Small intestine (tissue), 7 donors: ENCODE data around the gene ALMS1. TPM values are rescaled to one million over a fixed set of nuclear protein-coding genes. Genes with fewer than 3 reads are reported as not detected.
"Not testable (repeated sequence)": the region's sequence is repeated elsewhere in the genome, so short reads cannot be mapped to it uniquely, and the experiment has no call there.

ENCODE experiments used
- DNase-seq, 2 donors: peaks; one replicate each; pipeline versions ENCODE4 v3.0.0 to v3.0.0-alpha.2; 2013
- FAIRE-seq: peaks from 2 replicates; lab custom pipeline; 2012; peaks lifted over from hg19 to GRCh38; lab: Jason Lieb, UNC
- H3K27ac ChIP-seq, 3 donors: one replicate each; pipeline ENCODE4 v1.5.1; 2013; ENCODE audit warnings: low read length in 2 of 3, mild to moderate bottlenecking in 2 of 3, control low read depth in 1 of 3, inconsistent platforms in 1 of 3, low read depth in 1 of 3, moderate library complexity in 1 of 3
- H3K27me3 ChIP-seq, 3 donors: one replicate each; pipeline ENCODE4 v1.6.1; 2013; ENCODE audit warnings: low read length in 3 of 3, inconsistent platforms in 1 of 3; ENCODE audit not compliant: control insufficient read depth in 3 of 3, insufficient read depth in 3 of 3
- H3K36me3 ChIP-seq, 3 donors: one replicate each; pipeline ENCODE4 v1.6.1; 2013; ENCODE audit warnings: low read length in 3 of 3, inconsistent platforms in 1 of 3, low read depth in 1 of 3, mild to moderate bottlenecking in 1 of 3, moderate library complexity in 1 of 3; ENCODE audit not compliant: control insufficient read depth in 3 of 3, insufficient read depth in 2 of 3
- H3K4me1 ChIP-seq, 3 donors: one replicate each; pipeline ENCODE4 v1.6.1; 2013; ENCODE audit warnings: low read length in 2 of 3, inconsistent platforms in 1 of 3, low read depth in 1 of 3, mild to moderate bottlenecking in 1 of 3, moderate library complexity in 1 of 3; ENCODE audit not compliant: control insufficient read depth in 3 of 3, insufficient read depth in 2 of 3
- H3K4me3 ChIP-seq, 3 donors: one replicate each; pipeline ENCODE4 v1.5.1; 2013; ENCODE audit warnings: low read length in 3 of 3, control low read depth in 1 of 3, inconsistent platforms in 1 of 3, low read depth in 1 of 3, mild to moderate bottlenecking in 1 of 3, moderate library complexity in 1 of 3
- H3K9me3 ChIP-seq, 2 donors: one replicate each; pipeline ENCODE4 v1.6.1; 2013; ENCODE audit warnings: low read depth in 1 of 2, low read length in 1 of 2; ENCODE audit not compliant: control insufficient read depth in 2 of 2, insufficient read depth in 1 of 2
- WGBS, 3 donors: extraction: QIAGEN DNeasy Blood & Tissue Kit; methylation state at CpG; one replicate each; pipeline ENCODE4 v1.1.7; 2013; 5-methylcytosine and 5-hydroxymethylcytosine counted together
- polyA plus RNA-seq, 4 donors: library from polyadenylated mRNA; stranded (reverse) in 3 of 4; unstranded in 1 of 4; fragments of 200-250 nt in 3 of 4; fragments of 120-200 nt in 1 of 4; gene quantifications; one replicate each; pipeline versions ENCODE4 v1.2.1 to v1.2.3, GENCODE V29; 2013
- donor health status: healthy with polysubstance abuse.
- donor health status: control.
- donor health status: control.
- donor health status: Bipolar disorder and iron deficiency.
- donor health status: healthy.

ALMS1 gene
- polyA plus RNA-seq, 4 donors, result 2.7 to 23.4 (median 6.1) TPM

DNA sequence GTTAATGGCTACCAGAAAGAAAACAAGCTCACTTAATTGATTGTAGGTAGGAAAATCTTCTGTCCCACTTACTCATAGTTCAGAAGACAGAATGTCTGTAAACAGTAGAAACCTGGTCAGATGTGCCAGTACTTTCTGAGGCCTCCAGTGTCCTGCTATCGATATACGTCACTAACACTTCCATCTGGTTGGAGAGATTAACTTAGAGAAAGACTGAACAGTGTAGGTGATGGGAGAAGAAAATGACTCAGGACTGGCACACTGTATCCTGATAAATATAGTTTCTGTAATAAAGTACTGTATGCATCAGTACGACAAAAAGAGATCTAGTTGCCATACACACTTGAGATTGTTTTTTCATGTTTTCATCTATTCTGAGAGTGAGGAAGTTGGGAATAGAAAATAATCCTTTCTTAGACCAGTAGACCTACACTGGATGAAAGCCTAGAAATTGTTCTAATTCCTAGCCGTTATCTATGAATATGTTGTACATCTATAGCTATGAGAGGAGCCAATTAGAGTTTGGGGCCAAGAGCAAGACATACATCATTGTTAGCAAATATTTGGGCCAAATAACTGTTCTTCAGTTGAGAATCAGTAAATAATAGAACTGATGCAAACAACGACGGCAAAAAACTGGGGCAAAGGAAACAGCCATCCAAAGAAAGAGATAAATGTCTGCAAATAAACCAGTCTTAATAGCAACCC lies 150.7 kb downstream of the ALMS1 start:
- Histone ChIP-seq H3K4me3 (no peak overlapping the region), H3K36me3 (peaks cover 2 to 19% (median 18%) of the 10 kb centered on the region in 3 donors), H3K9me3 (peaks cover 0 to 21% of the 10 kb centered on the region in 2 donors), H3K4me1 (no peaks in the 10 kb centered on the region), H3K27ac (no peak overlapping the region), H3K27me3 (no peaks in the 10 kb centered on the region)
- DNase-seq (no peak), FAIRE-seq (no peak)
- WGBS, 3 donors, result 95 to 98% (median 97%) methylated on average over 6 of the region's 6 CpGs

GRCh38 chr2:73560875-73561274 lies 175.2 kb downstream of the ALMS1 start:
- WGBS, 3 donors, result 86 to 88% (median 86%) methylated on average over 5 of the region's 5 CpGs
- not testable (repeated sequence) for H3K36me3 ChIP-seq, H3K4me3 ChIP-seq, DNase-seq, H3K27ac ChIP-seq, H3K27me3 ChIP-seq, H3K4me1 ChIP-seq, H3K9me3 ChIP-seq
- FAIRE-seq, result peak; percentile 53

DNA sequence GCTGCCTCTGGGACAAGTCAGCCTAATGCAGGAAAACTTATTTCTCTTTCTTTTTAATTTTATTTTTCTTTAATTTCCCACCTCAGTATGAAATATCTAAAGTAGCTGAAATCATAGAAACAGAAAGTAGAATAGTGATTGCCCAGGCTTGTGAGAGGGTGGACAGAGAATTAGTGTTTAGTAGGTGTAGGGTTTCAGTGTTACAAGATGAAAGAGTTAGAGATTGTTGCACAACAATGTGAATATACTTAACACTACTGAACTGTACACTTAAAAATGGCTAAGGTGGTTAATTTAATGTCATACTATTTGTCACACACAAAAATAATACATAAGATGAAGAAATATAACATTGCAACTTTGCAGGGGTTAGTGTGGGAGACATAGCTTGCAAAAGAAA lies 175.8 kb downstream of the ALMS1 start:
- Histone ChIP-seq H3K27me3 (no peaks in the 10 kb centered on the region), H3K4me1 (no peaks in the 10 kb centered on the region), H3K4me3 (no peak overlapping the region), H3K27ac (no peak overlapping the region), H3K9me3 (no peaks in the 10 kb centered on the region), H3K36me3 (no peaks in the 10 kb centered on the region)
- DNase-seq (no peak), FAIRE-seq (no peak)

DNA sequence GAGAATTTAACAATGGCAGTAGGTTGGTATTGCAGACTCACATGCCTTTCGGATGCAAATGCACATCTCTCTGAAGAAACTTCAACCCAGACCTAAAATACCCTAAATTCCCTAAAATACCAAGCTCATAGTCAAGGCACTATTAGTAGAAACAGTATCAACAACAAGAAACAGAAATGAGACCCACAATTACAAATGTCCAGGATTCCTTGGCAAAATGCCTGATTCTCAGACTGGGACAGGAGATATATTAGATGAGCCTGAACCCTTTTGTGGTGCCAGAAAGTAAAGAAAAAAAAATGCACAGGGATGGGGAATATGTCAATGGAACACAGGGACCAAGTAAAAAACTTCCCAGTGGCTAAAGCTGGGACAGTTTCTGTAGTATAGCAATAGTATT lies 179.3 kb downstream of the ALMS1 start:
- 94 to 100% (median 97%) methylated on average over 1 of the region's 1 CpG for WGBS, 3 donors
- H3K9me3 ChIP-seq, result no peaks in the 10 kb centered on the region
- no peak for DNase-seq
- no peak for FAIRE-seq
- H3K36me3 ChIP-seq, result no peaks in the 10 kb centered on the region
- no peak overlapping the region for H3K4me3 ChIP-seq
- no peak overlapping the region for H3K27ac ChIP-seq
- H3K27me3 ChIP-seq, result no peaks in the 10 kb centered on the region
- H3K4me1 ChIP-seq, result no peaks in the 10 kb centered on the region

- Histone ChIP-seq H3K4me3 (no peak overlapping the region), H3K9me3 (no peaks in the 10 kb centered on the region), H3K27me3 (no peaks in the 10 kb centered on the region), H3K4me1 (no peaks in the 10 kb centered on the region), H3K36me3 (no peaks in the 10 kb centered on the region), H3K27ac (no peak overlapping the region)
- no peak for DNase-seq
- no peak for FAIRE-seq
- 93 to 94% (median 93%) methylated on average over 5 of the region's 5 CpGs for WGBS, 3 donors
Measured at GRCh38 chr2:73566288-73566878, 180.7 kb downstream of the ALMS1 start.

DNA sequence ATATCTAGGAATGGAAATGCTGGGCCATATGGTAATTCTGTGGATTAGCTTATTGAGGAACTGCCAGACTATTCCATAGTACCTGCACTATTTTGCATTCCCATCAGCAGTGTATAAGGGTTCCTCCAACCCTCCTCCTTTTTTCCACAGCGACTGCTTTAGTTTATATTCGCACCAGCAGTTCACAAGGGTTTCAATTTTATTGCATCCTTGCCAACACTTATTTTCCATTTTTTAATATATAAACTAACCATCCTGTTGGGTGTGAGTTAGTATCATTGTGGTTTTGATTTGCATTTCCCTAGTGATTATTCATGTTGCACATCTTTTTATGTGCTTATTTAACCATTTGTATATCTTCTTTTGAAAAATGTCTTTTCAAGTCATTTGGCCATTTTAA lies 189.6 kb downstream of the ALMS1 start:
- 66 to 92% (median 88%) methylated on average over 2 of the region's 2 CpGs for WGBS, 3 donors
- no peak for FAIRE-seq
- H3K4me3 ChIP-seq, result no peak overlapping the region

GRCh38 chr2:73582364-73582763 lies 196.7 kb downstream of the ALMS1 start:
- no peak overlapping the region for H3K27ac ChIP-seq
- no peak overlapping the region for H3K4me3 ChIP-seq
- H3K4me1 ChIP-seq, result no peaks in the 10 kb centered on the region
- DNase-seq (no peak), FAIRE-seq (no peak)
- H3K9me3 ChIP-seq, result peaks cover 0 to 11% of the 10 kb centered on the region in 2 donors
- 83 to 90% (median 85%) methylated on average over 2 of the region's 2 CpGs for WGBS, 3 donors
- no peaks in the 10 kb centered on the region for H3K27me3 ChIP-seq
- peaks cover 0 to 4% (median 3%) of the 10 kb centered on the region in 3 donors for H3K36me3 ChIP-seq

More for the DNA sequence above, 189.6 kb downstream of the ALMS1 start:
- H3K27me3 ChIP-seq, result no peaks in the 10 kb centered on the region
- H3K36me3 ChIP-seq, result peaks cover 0 to 5% (median 4%) of the 10 kb centered on the region in 3 donors
- DNase-seq, result no peak
- H3K4me1 ChIP-seq, result no peaks in the 10 kb centered on the region
- H3K9me3 ChIP-seq, result peaks cover 0 to 5% of the 10 kb centered on the region in 2 donors
- no peak overlapping the region for H3K27ac ChIP-seq

DNA sequence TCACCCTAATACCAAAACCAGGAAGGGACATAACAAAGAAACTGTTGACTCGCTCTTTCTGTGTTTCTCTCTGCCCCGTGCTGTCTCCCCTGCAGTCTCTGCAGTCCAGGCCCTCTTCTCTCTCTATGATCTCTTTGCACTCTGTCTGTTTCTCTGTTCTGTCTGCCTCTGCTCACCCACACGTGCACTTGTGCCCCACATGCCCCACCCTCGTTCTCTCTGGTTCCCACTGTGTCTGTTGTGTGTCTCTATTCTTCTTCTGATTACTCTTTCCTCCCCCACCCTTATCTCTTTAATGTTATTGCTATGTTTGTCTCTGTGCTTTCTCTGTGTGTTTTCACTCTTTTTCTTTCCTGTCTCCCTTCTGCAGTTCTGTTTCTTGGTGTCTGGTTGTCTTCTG lies 202.5 kb downstream of the ALMS1 start:
- peaks cover 0 to 6% of the 10 kb centered on the region in 2 donors for H3K9me3 ChIP-seq
- H3K4me1 ChIP-seq, result no peaks in the 10 kb centered on the region
- FAIRE-seq (no peak), DNase-seq (no peak)
- H3K4me3 ChIP-seq, result no peak overlapping the region
- no peak overlapping the region for H3K27ac ChIP-seq
- 49 to 64% (median 56%) methylated on average over 4 of the region's 4 CpGs for WGBS, 3 donors
- H3K36me3 ChIP-seq, result no peaks in the 10 kb centered on the region
- no peaks in the 10 kb centered on the region for H3K27me3 ChIP-seq
